ENCODE measurements around the gene TBC1D10A.
"Not testable (repeated sequence)": the region's sequence is repeated elsewhere in the genome, so short reads cannot be mapped to it uniquely, and the experiment has no call there.

TBC1D10A gene

DNA sequence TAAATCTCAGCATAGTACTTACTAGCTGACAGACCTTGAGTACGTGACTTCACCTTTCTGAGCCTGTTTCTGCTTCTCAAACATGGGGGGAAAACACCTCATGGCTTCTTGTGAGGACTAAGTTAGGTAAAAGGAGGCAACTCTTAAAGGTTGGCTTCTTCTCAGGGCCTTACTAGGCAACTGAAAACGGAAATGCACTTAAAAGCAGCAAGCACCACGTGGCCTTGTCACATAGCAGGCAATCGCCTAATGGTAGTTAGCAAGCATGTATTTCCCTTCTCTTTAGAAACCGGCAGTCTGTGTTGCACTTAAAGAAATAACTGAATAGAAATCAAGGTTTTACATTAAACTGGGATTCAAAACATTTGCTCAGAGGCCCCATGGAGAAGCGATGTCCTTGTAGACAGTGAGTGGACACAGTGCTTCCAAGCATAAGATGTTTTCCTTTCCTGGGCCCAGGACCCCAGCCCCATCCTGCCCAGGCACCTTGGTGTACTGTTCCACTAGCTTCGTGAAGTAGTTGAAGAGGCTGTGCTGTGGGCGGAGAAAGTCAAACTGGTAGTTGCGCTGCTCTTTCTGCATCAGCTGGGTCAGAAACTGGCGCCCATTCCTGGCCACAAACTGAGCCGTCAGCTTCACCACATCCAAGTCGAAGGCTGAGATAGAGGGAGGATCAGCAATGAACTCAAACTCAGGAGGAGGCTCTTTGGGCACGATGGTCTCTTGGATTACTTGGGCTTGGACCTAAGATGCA, 17.9 kb upstream of the TBC1D10A start:
- TF ChIP-seq, protein P1, sequence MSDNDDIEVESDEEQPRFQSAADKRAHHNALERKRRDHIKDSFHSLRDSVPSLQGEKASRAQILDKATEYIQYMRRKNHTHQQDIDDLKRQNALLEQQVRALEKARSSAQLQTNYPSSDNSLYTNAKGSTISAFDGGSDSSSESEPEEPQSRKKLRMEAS (IDR thresholded peaks at IDR 0.05; ENCODE audit: low read depth, low read length), result no peak
- TF ChIP-seq MYC (IDR thresholded peaks at IDR 0.05; ENCODE audit: low read depth, low read length) (no peak), POLR2A (IDR thresholded peaks at IDR 0.05; ENCODE audit: extremely low read depth, insufficient read length) (no peak)
- TF ChIP-seq, protein P2, sequence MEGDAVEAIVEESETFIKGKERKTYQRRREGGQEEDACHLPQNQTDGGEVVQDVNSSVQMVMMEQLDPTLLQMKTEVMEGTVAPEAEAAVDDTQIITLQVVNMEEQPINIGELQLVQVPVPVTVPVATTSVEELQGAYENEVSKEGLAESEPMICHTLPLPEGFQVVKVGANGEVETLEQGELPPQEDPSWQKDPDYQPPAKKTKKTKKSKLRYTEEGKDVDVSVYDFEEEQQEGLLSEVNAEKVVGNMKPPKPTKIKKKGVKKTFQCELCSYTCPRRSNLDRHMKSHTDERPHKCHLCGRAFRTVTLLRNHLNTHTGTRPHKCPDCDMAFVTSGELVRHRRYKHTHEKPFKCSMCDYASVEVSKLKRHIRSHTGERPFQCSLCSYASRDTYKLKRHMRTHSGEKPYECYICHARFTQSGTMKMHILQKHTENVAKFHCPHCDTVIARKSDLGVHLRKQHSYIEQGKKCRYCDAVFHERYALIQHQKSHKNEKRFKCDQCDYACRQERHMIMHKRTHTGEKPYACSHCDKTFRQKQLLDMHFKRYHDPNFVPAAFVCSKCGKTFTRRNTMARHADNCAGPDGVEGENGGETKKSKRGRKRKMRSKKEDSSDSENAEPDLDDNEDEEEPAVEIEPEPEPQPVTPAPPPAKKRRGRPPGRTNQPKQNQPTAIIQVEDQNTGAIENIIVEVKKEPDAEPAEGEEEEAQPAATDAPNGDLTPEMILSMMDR (IDR thresholded peaks at IDR 0.05; ENCODE audit: low read depth, low read length), result no peak
- DNase-seq (ENCODE audit: low read depth), result no peak
- no peak overlapping the region for H3K4me3 ChIP-seq (ENCODE audit: low read depth, low read length)

DNA sequence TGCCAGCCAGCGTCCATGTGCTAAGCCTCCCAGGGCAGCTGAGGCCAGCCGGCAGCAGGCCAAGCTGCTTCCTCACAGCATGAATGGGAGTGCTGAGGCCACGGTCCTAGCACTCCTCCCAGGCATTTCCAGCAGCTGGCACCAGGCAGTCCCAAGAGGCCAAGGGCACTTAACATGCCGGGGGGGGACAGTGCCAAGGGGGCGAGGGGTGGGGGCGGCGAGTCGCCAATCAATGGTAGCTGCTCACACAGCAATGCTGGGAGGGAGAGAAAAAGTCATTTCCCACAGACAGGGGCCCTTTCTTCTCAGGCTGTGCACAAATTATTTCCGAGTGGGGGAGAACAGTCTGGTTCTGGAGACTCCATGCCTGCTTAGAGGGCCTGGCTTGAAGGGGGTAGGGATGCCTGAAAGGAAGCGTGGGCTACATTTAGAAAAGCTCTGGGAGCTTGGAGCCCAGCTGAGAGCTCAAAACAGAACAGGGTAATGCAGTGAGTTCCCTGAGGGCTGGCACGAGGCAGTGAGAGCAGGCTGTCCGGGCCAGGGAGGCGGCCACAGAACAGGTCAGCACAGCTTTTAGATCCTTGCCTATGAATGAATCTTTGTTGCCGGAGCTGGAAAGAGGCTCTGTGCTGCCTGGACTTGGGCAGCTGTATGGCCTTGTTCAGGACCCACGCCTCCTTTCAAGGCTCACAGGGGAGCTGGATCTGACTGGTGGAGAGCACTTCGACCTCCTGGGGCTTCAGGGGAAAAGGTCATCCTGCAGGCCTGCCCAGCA, 14.4 kb upstream of the TBC1D10A start:
- TF ChIP-seq MYC (IDR thresholded peaks at IDR 0.05; ENCODE audit: low read depth, low read length), result no peak
- TF ChIP-seq POLR2A (IDR thresholded peaks at IDR 0.05; ENCODE audit: extremely low read depth, insufficient read length), result no peak
- TF ChIP-seq, protein P1 (IDR thresholded peaks at IDR 0.05; ENCODE audit: low read depth, low read length), result no peak
- TF ChIP-seq, protein P2 (IDR thresholded peaks at IDR 0.05; ENCODE audit: low read depth, low read length), result no peak
- no peak overlapping the region for H3K4me3 ChIP-seq (ENCODE audit: low read depth, low read length)
- DNase-seq (ENCODE audit: low read depth), result no peak

DNA sequence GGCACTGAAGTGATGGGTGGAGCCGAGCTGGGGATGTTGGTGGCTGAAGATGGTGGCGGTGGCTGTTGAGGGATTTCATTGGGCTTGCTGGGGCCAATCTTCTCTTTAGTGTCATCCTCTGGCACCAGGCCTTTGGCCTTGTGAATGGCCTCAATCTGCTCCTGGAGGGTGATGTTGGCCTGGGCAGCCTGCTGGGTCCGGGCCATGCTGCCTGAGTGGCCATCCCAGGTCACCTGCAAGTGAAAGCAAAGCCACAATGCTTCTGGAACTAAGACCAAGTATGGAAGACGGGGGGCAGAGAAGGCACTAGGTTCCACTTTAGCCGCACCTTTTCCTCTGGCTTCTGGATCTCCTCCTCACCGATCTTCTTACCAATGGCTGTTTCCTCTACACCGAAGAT, 12.1 kb upstream of the TBC1D10A start:
- H3K4me3 ChIP-seq (ENCODE audit: low read depth, low read length), result no peak overlapping the region
- no peak for TF ChIP-seq POLR2A (IDR thresholded peaks at IDR 0.05; ENCODE audit: extremely low read depth, insufficient read length)
- TF ChIP-seq, protein P1 (IDR thresholded peaks at IDR 0.05; ENCODE audit: low read depth, low read length), result no peak
- no peak for TF ChIP-seq MYC (IDR thresholded peaks at IDR 0.05; ENCODE audit: low read depth, low read length)
- DNase-seq (ENCODE audit: low read depth), result no peak

DNA sequence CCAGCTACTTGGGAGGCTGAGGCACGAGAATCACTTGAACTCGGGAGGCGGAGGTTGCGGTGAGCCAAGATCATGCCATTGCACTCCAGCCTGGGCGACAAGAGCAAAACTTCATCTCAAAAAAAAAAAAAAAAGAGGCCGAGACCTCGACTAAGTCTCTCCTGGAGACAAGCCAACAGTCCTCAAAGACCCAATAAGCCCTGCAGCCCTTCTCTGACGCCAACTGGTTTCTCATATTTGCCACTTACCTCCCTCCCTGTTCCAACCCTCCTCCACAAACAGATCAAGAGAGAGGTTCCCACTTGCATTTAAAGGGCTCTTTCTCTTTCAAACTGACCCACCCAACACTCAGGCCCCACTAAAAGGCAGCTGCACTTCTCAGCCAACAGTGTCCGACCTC, 11.6 kb upstream of the TBC1D10A start:
- DNase-seq (ENCODE audit: low read depth), result not testable (repeated sequence)

DNA sequence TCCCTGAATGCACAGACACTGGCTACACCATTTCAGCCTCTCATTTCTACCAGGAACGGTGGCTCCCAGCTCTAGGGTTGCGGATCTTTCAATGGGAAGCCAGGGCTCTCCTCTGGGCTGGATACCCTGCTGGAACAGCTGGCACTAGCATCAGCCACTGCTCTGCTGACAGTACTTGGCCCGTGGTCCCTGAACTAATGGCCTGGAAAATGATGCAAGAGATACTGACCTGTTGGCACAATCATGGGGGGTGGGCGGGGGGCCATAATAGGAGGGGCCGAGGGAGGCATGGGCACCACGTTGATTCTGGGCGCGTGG, 10.7 kb upstream of the TBC1D10A start:
- H3K4me3 ChIP-seq (ENCODE audit: low read depth, low read length), result no peak overlapping the region
- TF ChIP-seq MYC (IDR thresholded peaks at IDR 0.05; ENCODE audit: low read depth, low read length), result no peak
- TF ChIP-seq, protein P1 (IDR thresholded peaks at IDR 0.05; ENCODE audit: low read depth, low read length), result no peak
- TF ChIP-seq POLR2A (IDR thresholded peaks at IDR 0.05; ENCODE audit: extremely low read depth, insufficient read length), result no peak
- TF ChIP-seq, protein P2 (IDR thresholded peaks at IDR 0.05; ENCODE audit: low read depth, low read length), result no peak
- no peak for DNase-seq (ENCODE audit: low read depth)

More for the DNA sequence above, 11.6 kb upstream of the TBC1D10A start:
- not testable (repeated sequence) for H3K4me3 ChIP-seq (ENCODE audit: low read depth, low read length)

DNA sequence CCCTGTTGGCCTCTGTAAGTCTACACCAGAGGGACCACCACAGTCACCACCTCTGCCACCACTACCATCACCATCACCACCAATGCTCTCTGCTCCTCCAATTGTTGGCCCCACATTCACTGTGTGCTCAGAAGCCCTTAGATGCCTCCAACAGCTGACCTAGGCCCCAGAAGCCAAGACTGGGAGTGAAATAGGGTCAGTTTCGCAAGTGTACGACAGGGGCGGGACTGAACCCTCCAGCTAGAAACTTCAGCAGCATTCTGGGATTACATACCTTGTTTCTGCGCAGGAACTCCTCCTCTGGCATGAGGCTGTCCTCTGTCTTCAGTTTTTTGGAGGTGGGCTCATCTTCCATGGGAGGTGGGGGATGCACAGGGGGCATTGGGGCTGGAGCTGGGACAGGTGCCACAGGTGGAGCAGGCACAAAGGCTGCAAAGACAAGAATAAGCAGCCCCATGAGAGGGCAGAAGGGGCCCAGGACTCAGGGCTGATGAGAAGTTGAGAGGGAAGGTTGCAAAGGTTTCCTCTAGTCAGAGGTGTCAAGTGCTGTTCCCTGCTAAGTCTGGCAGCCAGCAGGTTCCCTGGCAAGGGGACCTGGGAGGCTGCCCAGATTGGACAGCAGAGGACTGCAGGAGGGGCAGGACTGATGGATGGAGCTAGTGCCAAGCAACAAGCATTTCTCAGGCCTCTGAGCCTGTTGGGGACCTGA, 10.2 kb upstream of the TBC1D10A start:
- DNase-seq (ENCODE audit: low read depth), result no peak
- no peak overlapping the region for H3K4me3 ChIP-seq (ENCODE audit: low read depth, low read length)
- TF ChIP-seq POLR2A (IDR thresholded peaks at IDR 0.05; ENCODE audit: extremely low read depth, insufficient read length), result no peak
- TF ChIP-seq, protein P2 (IDR thresholded peaks at IDR 0.05; ENCODE audit: low read depth, low read length), result no peak
- TF ChIP-seq, protein P1 (IDR thresholded peaks at IDR 0.05; ENCODE audit: low read depth, low read length), result no peak
- no peak for TF ChIP-seq MYC (IDR thresholded peaks at IDR 0.05; ENCODE audit: low read depth, low read length)
